GM12873 (cell line): ENCODE results near the gene GLP2R.

Source experiments
- CTCF ChIP-seq: IDR thresholded peaks from 2 replicates; pipeline ENCODE4 v1.5.1; 2012; ENCODE audit warnings: low read depth, mild to moderate bottlenecking, moderate library complexity, low read length, control low read depth; ENCODE audit not compliant: insufficient read depth; ENCODE audit errors: missing control alignments

GLP2R gene

GRCh38 chr17:9839433-9839832 is 13.7 kb downstream of the GLP2R start:
- TF ChIP-seq CTCF = no peak

GRCh38 chr17:9842057-9842758 is 16.5 kb downstream of the GLP2R start:
- no peak for TF ChIP-seq CTCF

GRCh38 chr17:9843152-9844010 is 17.7 kb downstream of the GLP2R start:
- TF ChIP-seq CTCF = no peak

GRCh38 chr17:9844153-9844552 is 18.4 kb downstream of the GLP2R start:
- TF ChIP-seq CTCF = no peak

- TF ChIP-seq CTCF = no peak
Observed at GRCh38 chr17:9845306-9845705, 19.6 kb downstream of the GLP2R start.

GRCh38 chr17:9850151-9850550 is 24.4 kb downstream of the GLP2R start:
- TF ChIP-seq CTCF = no peak

- TF ChIP-seq CTCF = no peak
Observed at GRCh38 chr17:9854255-9854654, 28.5 kb downstream of the GLP2R start.
